HG02870 (cell line): ENCODE measurements around the gene UBTFL1.
"Not testable (repeated sequence)": the region's sequence is repeated elsewhere in the genome, so short reads cannot be mapped to it uniquely, and the experiment has no call there.

ENCODE experiments used
- ATAC-seq: cut with Tn5 transposase; IDR thresholded peaks from one replicate; pipeline ENCODE4 v1.9.1; 2021; ENCODE audit warnings: mild to moderate bottlenecking, moderate library complexity; ENCODE audit not compliant: unreplicated experiment

The UBTFL1 gene

GRCh38 chr11:90085650-90086049 lies at the start of gene UBTFL1:
TSS of gene UBTFL1 (plus strand) at chr11:90085950. CDS start at chr11:90085950, 0 bp downstream.
- ATAC-seq, result not testable (repeated sequence)

- ATAC-seq, result not testable (repeated sequence)
Observed at GRCh38 chr11:90051591-90052209, 34.0 kb upstream of the UBTFL1 start.

- ATAC-seq, result not testable (repeated sequence)
Observed at GRCh38 chr11:90052311-90052710, 33.4 kb upstream of the UBTFL1 start.

- ATAC-seq, result not testable (repeated sequence)
Observed at GRCh38 chr11:90053545-90053944, 32.2 kb upstream of the UBTFL1 start.

GRCh38 chr11:90088731-90089130 lies 3.0 kb downstream of the UBTFL1 start:
- not testable (repeated sequence) for ATAC-seq

- not testable (repeated sequence) for ATAC-seq
Observed at GRCh38 chr11:90095230-90095924, 9.6 kb downstream of the UBTFL1 start.

- not testable (repeated sequence) for ATAC-seq
Observed at GRCh38 chr11:90098261-90098660, 12.5 kb downstream of the UBTFL1 start.

- no peak for ATAC-seq
Observed at GRCh38 chr11:90100431-90100830, 14.7 kb downstream of the UBTFL1 start.

GRCh38 chr11:90113541-90113940 lies 27.8 kb downstream of the UBTFL1 start:
- no peak for ATAC-seq

- no peak for ATAC-seq
Observed at GRCh38 chr11:90120191-90120590, 34.4 kb downstream of the UBTFL1 start.

- ATAC-seq, result no peak
Observed at GRCh38 chr11:90124371-90124770, 38.6 kb downstream of the UBTFL1 start.

- ATAC-seq, result no peak
Observed at GRCh38 chr11:90124946-90125345, 39.2 kb downstream of the UBTFL1 start.

- ATAC-seq, result no peak
Observed at GRCh38 chr11:90133560-90134477, 48.1 kb downstream of the UBTFL1 start.

GRCh38 chr11:90134478-90135003 lies 48.8 kb downstream of the UBTFL1 start, which contains the start of gene NAALAD2:
TSS of gene NAALAD2 (plus strand) at chr11:90134663. CDS start at chr11:90134759, 96 bp downstream.
- peak; percentile 72 for ATAC-seq

GRCh38 chr11:90135016-90135415 lies 49.3 kb downstream of the UBTFL1 start:
- ATAC-seq, result no peak
